Activated T-cell treated with anti-CD3 and anti-CD28 coated beads for 48 hours (primary cell): ENCODE data around the gene WWOX.
"Not testable (repeated sequence)": the region's sequence is repeated elsewhere in the genome, so short reads cannot be mapped to it uniquely, and the experiment has no call there.

Experiments
- DNase-seq: peaks from one replicate; pipeline ENCODE4 v3.0.0-alpha.2; 2020; ENCODE audit warnings: low read depth

WWOX gene

GRCh38 chr16:78501744-78502143 lies 402.3 kb downstream of the WWOX start:
- no peak for DNase-seq

DNA sequence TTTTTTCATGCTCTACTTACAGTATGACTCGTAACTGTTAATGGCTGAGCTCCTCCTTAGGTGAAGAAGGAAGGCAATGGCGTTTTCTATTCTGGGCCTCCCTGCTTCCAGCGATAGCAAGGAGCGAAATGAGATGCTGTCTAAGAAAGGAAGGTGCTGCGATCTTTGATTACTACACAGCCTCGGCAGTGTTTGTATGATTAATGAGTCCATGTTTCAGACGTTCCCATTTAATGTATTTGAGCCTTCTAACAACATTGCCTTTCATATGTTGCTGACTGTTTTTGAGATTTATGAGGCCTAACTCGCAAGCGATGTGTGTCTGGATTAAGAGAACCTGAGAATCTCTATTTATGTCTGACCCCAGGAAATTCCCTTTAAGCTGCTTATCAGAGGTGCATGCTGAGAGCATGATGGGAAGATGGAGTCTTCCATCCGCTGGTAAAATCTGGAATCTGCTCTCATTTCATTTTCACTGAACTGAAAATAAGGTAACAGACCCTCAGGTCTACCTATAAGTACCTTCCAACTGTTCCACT lies 403.4 kb downstream of the WWOX start:
- no peak for DNase-seq

DNA sequence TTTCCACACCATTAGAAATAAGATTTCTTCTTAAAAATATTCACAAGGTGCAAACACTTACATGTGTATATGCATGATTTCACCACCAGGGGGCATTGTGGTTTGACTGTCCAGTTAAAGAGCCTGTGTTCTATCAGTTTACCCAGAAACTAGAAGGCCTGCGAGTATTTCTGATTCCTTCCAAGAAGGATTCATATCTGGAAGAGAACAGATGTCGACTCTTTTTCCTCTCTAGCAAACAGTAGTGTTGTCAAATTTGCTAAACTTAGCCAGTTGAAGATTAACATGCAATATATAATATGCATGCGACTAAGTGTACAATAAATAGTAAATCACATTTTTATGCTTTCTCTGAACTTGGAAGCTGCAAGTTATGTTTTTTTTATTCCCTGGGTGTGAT lies 404.1 kb downstream of the WWOX start:
- no peak for DNase-seq

DNA sequence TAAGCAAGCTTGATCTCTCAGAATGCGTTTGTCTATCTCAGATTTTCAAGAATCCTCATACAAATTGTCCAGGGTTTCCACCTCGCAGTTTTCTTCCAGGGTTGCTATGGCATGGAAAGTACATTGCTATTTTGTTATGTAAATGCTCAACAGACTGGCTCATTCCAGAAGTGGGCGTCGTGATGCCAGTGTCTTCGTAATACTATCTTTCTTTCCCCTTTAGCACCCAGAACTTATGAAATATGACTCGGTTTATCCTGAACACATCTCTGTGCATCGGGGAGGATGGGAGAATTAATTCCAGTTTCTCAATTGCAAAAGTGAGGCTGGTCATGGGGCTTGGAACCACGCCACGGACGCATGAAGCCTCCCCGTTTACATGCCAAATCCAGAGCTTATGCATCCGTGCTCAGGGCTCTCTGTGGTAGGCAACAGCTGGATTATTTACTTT lies 405.0 kb downstream of the WWOX start:
- DNase-seq = no peak

- no peak for DNase-seq
Measured at GRCh38 chr16:78505036-78505435, 405.6 kb downstream of the WWOX start.

DNA sequence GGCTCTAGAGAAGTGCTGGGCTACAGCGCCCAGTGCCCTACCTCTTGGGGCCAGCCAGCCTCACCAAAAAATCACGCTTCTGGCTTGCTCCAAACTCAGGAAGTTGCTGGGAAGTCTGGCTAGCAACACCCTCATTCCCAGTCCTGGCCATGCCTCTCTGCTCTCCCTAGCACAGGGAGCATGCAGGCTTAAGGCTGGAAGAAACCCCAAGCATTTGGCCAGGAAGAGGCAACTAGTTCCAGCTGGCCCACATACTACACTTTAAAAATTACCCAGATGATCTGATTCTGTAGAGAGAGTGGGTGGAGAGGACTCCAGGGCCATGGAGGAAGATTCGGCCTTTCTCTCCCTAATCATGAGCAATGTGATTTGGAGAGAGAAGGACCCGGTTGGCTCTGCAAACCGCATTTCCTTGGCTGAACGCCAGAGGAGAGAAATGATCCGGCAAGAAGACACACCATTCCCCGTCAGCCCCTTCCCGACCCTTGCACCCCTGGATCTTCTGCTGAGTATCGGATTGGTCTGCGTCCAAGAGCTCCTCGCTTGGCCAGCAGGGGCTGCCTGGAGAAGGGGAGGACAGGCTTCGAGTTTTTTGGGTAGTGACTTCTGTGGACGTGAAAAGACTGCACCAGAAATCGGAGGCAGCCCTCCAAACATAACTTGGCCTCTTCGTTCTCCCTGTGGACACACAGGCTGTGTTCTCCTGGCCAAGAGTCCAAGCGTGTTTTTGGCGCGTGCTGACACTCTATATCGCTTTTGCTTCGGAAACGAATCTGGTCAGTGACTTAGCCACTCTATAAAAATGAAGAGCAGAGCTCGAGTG lies 406.3 kb downstream of the WWOX start:
- DNase-seq = no peak

- no peak for DNase-seq
Measured at GRCh38 chr16:78506367-78507193, 407.1 kb downstream of the WWOX start.

- no peak for DNase-seq
Measured at GRCh38 chr16:78507576-78507975, 408.1 kb downstream of the WWOX start.

GRCh38 chr16:78509965-78510364 lies 410.5 kb downstream of the WWOX start:
- no peak for DNase-seq

DNA sequence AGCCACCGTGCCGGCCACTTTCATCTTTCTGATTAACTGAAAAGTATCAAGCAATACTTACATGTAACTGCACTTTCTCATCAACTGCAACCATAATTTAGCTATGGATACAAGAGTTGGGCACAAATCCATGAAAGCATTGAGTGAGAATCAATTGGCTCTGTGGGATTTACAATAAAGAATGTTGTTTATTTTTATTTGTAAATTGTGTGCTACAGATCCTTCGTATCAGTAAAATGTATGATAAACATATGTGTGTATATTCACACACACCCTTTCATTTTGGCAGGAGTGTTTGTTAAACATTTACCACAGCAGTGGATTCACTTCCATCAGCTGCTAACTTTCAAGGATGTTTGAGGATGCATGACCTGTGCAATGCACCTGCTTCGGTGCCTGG lies 411.0 kb downstream of the WWOX start:
- DNase-seq = no peak

DNA sequence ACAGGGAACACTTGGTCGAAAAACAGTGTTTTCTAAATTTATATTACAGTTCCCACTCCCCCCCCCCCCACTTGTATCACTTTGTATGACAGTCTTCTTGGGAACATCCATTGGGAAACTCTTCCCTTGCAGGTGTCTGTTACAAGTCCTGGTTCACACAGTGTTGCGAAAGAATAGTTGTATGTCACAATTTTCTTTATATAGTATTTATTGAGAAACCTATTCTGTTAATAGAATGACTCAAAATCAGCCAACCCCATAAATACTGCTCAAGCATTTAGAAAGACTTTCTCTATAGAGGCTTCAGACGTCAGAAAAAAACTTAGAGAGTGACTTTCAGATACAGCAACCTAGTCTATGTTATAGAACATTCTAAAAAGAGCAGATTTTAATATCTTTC lies 414.4 kb downstream of the WWOX start:
- DNase-seq = no peak

DNA sequence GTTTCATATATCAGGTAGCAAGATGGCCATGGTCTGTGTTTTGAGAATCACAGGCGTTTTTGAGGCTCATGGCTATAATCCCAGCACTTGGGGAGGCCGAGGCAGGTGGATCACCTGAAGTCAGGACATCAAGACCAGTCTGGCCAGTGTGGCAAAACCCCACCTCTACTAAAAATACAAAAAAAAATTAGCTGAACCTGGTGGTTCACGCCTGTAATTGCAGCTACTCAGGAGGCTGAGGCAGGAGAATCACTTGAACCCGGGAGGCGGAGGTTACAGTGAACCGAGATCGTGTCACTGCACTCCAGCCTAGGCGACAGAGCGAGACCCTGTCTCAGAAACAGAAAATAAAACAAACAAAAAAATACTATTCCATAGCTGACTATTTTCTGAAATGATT lies 415.4 kb downstream of the WWOX start:
- not testable (repeated sequence) for DNase-seq

DNA sequence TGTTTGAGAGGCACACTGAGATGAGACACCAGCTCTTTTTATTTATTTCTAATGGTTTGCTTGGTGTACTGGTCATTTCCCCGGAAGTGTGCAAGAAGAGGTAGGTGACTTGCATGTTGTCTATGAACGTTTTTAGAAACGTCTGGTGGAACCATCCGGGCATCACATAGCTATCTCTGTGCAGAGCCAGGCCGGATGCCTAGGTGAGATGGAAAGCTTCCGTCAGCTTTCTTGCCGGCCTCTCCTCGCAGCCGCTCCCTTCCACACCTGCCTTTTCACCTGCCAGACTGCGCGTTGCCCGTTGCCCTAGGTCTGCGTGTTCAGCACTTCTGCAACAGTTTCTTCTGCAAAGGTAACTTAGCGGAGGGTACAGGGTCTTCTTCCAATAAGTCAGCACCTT lies 416.0 kb downstream of the WWOX start:
- DNase-seq = no peak

DNA sequence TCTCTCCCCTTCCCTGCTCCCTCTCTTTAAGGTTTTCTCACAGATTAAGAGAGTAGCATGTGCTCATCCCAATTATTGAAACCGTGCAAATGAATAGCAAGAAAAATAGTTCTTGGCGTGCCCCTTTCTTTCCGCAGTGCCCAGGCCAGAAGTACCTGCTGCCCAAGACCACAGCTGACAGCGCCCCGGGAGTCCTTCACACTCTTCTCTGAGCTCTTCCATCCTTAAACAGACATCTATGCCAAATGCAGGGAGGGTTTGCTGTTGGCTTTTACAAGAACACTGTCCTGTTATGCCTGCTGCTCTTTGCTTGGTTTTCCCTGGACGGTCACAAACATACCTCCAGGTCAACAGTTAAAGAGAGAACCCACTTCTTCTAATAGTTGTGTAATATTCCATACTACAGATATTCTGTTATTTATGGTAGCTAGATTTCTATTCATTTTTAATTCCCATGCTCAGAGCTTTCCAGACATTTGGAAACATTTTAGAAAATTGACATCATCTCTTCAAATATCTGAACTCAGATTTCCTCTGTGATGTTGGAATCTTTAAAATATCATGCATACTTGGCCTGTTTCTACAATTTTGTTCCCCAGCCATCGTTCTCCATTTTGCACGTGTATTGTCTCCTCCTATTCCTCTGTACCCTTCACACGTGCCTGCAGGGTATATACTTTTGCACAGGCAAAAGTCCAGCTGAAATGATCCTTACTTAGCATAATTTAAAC lies 416.7 kb downstream of the WWOX start:
- DNase-seq = no peak

- DNase-seq = no peak
Measured at GRCh38 chr16:78519896-78520295, 420.4 kb downstream of the WWOX start.

DNA sequence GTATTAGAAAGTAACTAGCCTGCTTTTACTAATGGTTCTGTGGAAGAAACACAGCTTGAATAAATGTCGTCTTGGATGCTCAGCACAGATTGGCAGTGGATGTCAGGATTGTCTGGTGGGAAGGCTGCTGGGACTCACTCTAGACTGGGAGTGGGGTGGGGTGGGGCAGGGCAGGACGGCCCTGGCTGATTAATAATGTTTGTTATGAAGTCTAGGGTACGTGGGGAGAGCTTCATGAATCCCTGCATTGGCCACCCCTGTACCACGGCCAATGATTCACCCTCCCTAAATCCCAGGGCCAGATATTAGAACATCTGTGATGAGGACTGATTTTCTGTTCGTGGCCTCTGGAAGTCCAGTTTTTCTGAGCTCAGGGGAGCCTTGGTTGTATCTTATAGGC lies 421.0 kb downstream of the WWOX start:
- DNase-seq = no peak

DNA sequence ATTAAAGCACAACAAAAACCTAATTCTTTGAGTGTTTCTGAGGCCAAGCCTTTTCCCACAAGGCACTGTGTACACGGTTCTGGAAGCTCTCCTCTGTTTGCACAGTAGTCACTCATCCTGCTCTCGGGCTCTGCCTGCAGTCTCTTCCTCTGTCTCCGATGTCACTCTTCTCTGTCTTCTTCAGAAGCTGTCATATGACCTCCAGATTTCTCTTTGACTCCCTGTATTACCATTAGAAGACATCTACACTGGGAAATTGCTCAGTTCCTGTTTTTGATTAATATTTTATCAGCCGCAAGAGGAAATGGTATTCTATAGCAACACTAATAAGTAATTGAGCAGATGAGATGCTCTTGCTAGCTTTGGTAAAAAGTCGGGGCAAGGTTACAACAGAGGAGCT lies 422.9 kb downstream of the WWOX start:
- DNase-seq = no peak

- no peak for DNase-seq
Measured at GRCh38 chr16:78523212-78523985, 423.9 kb downstream of the WWOX start.

GRCh38 chr16:78524066-78524595 lies 424.7 kb downstream of the WWOX start:
- DNase-seq = no peak

DNA sequence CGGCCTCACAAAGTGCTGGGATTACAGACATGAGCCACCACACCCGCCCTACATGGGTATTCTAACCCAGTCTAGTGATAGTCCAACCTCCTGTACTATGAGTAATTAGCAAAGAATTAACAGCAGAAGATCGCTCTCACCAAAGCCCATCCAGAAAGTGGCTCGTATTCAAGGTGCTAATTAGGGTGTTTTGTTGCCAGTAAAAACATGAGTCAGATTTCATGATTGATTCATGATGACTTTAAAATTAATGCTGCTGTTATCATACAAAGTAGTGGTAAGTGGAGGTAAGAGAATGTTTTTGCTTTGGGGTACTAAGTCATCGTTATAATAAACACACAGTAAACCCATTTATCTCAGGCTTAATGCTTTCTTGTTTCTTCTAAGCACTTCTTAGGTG lies 428.8 kb downstream of the WWOX start:
- no peak for DNase-seq

- DNase-seq = no peak
Measured at GRCh38 chr16:78529881-78530280, 430.4 kb downstream of the WWOX start.
